Progenitor cell of endocrine pancreas (in vitro differentiated cells): ENCODE results near the gene PTPRB. TPM values are rescaled to one million over a fixed set of nuclear protein-coding genes. Genes with fewer than 3 reads are reported as not detected.

Experiments
- DNase-seq: peaks from one replicate; pipeline ENCODE4 v3.0.0; 2021; ENCODE audit warnings: low spot score; ENCODE audit not compliant: unreplicated experiment
- H3K27ac Mint-ChIP-seq: 2 replicates; pipeline ENCODE4 v1.8.0; 2021; ENCODE audit warnings: mild to moderate bottlenecking, moderate library complexity, mixed read lengths
- H3K27me3 Mint-ChIP-seq: 2 replicates; pipeline ENCODE4 v1.8.0; 2021; ENCODE audit warnings: mixed read lengths
- H3K36me3 Mint-ChIP-seq: 2 replicates; pipeline ENCODE4 v1.8.0; 2022; ENCODE audit warnings: mixed read lengths; ENCODE audit not compliant: insufficient read depth
- H3K4me1 Mint-ChIP-seq: 2 replicates; pipeline ENCODE4 v1.8.0; 2021; ENCODE audit warnings: low read depth, mixed read lengths
- H3K4me3 Mint-ChIP-seq: 2 replicates; pipeline ENCODE4 v1.8.0; 2021; ENCODE audit warnings: low read depth, mild to moderate bottlenecking, moderate library complexity, mixed read lengths
- H3K9me3 Mint-ChIP-seq: 2 replicates; pipeline ENCODE4 v1.8.0; 2021; ENCODE audit warnings: low read depth, mixed read lengths
- CTCF ChIP-seq: fragments of 200-600 bp; sonication (generic); IDR thresholded peaks from one replicate; pipeline ENCODE4 v1.5.0; 2021; ENCODE audit warnings: antibody characterized with exemption, mild to moderate bottlenecking; ENCODE audit not compliant: unreplicated experiment
- total RNA-seq: library from RNA; stranded (reverse); gene quantifications from 2 replicates; pipeline ENCODE4 v1.2.1, GENCODE V29; 2021

The PTPRB gene
- total RNA-seq, 1 donor from 2014 or later: 0.38 TPM

- Mint-ChIP-seq H3K9me3 (no peaks in the 10 kb centered on the region), H3K27me3 (no peaks in the 10 kb centered on the region), H3K27ac (no peak overlapping the region), H3K36me3 (no peaks in the 10 kb centered on the region), H3K4me1 (no peaks in the 10 kb centered on the region), H3K4me3 (no peak overlapping the region)
- TF ChIP-seq CTCF: no peak
- DNase-seq: no peak
Observed at GRCh38 chr12:70486588-70486987, 150.6 kb downstream of the PTPRB start.

GRCh38 chr12:70485704-70486103 is 151.5 kb downstream of the PTPRB start:
- no peak for DNase-seq
- no peaks in the 10 kb centered on the region for H3K36me3 Mint-ChIP-seq
- no peak overlapping the region for H3K27ac Mint-ChIP-seq
- no peaks in the 10 kb centered on the region for H3K9me3 Mint-ChIP-seq
- no peak for TF ChIP-seq CTCF
- H3K27me3 Mint-ChIP-seq: no peaks in the 10 kb centered on the region
- no peaks in the 10 kb centered on the region for H3K4me1 Mint-ChIP-seq
- no peak overlapping the region for H3K4me3 Mint-ChIP-seq

- H3K4me1 Mint-ChIP-seq: no peaks in the 10 kb centered on the region
- no peak for TF ChIP-seq CTCF
- no peaks in the 10 kb centered on the region for H3K27me3 Mint-ChIP-seq
- no peak for DNase-seq
- H3K9me3 Mint-ChIP-seq: no peaks in the 10 kb centered on the region
- H3K27ac Mint-ChIP-seq: no peak overlapping the region
- H3K4me3 Mint-ChIP-seq: no peak overlapping the region
- no peaks in the 10 kb centered on the region for H3K36me3 Mint-ChIP-seq
Observed at GRCh38 chr12:70484464-70484863, 152.8 kb downstream of the PTPRB start.

- DNase-seq: no peak
- H3K9me3 Mint-ChIP-seq: peaks cover 6% of the 10 kb centered on the region
- no peaks in the 10 kb centered on the region for H3K4me1 Mint-ChIP-seq
- no peaks in the 10 kb centered on the region for H3K27me3 Mint-ChIP-seq
- TF ChIP-seq CTCF: no peak
- no peak overlapping the region for H3K4me3 Mint-ChIP-seq
- no peak overlapping the region for H3K27ac Mint-ChIP-seq
- H3K36me3 Mint-ChIP-seq: no peaks in the 10 kb centered on the region
Observed at GRCh38 chr12:70482764-70483163, 154.5 kb downstream of the PTPRB start.

- H3K4me3 Mint-ChIP-seq: no peak overlapping the region
- TF ChIP-seq CTCF: no peak
- H3K9me3 Mint-ChIP-seq: peaks cover 7% of the 10 kb centered on the region
- no peaks in the 10 kb centered on the region for H3K4me1 Mint-ChIP-seq
- H3K27ac Mint-ChIP-seq: no peak overlapping the region
- H3K36me3 Mint-ChIP-seq: no peaks in the 10 kb centered on the region
- no peak for DNase-seq
- no peaks in the 10 kb centered on the region for H3K27me3 Mint-ChIP-seq
Observed at GRCh38 chr12:70469221-70469820, 167.9 kb downstream of the PTPRB start.
